Hypothalamus (tissue), 51 donors: Measurements from ENCODE around the gene MAT1A.

Experiments
- DNase-seq, 51 donors: peaks; one replicate each; lab custom pipeline; 2025; lab: John Stamatoyannopoulos, UW

The MAT1A gene

DNA sequence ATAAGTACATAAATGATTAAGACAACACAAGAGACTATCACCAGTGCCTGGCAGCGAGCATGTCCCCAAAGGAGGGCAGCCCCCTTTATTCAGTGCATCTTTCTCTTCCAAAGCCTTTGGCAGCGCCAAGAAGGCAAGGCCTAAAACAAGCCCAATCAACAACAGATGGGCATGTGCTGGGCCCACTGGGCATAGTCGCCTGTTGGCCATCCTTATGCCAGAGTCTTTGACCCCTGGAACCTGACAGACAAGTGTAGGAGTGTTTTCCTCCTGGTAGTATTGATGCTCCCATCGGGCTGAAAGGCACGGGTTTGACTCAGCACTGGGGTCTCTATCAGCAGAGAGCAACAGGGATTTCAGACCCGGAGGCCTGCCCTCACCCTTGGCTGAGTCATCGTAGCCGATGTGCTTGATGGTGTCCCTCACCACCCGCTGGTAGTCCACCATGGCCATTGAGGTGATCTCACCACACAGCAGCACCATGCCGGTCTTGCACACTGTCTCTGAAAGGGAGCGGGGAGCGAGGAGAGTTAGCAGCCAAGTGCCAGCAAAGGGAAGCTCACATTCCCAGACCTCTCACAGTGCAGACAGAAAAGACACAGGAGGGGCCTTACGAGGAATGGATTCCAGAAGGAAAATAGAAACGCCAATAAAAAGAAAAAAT, 5.8 kb downstream of the MAT1A start:
- no peak for DNase-seq

DNA sequence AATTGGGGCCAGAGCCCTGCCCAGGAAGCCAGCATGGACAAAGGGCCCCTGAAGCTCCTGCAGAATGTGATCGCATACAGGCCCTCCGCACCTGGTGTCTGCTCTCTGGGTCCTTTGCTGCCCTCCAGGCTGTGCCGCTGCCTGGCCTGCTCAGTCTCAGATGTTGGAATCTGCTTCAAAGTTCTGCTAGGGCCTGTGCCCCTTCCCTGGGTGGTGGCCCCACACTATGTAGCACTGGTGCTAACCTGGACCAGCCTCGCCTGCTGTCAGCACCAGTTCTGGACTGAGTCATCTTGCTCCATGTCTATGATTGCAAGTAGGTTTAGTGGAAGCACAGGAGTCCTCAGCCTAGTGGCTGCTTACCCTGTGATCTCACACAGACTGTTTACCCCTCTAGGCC, 6.3 kb downstream of the MAT1A start:
- no peak for DNase-seq

DNA sequence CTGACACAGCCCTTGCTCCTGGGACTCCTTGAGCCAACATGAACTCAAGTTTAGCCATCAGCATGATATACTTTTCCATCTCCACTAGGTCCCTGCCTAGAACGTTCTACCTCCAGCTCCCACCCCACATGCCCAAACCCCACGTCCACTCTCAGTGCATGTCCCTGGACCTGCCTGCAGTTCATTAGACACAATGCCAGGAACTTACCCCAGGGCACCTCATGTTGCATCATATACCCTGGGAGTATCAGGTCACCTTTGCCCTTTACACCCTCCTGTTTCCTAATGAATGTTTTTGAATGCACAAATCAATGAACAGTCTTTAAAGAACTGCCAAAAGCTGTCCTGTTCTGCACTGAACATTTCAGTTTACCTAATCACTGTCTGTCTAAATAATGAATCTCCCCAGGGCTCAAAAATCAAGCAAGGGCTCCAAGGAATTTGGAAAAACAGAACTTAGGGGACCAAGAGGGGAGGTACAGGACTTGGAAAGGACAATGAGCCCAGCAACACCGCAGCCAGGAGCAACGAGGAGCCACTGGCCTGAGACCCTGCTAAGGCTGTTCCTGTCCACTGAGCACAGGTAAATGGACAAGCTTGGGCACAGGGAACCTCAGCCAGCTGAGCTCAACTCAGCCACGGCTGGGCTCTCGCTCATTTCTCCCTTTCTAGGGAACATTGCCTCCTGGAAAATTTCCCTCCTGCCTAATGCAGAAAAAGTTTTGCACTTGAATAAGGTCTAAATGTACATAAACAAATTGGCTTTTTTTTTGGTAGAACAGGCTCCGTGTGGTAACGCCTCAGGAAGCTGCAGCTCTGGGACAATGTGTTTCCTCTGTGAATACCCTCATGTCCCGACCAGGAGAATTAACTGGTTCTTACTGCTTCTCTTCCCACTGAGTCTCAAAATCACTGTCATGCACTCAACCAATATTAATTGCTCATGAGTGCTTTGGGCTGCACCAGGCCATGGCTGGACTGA, 7.4 kb downstream of the MAT1A start:
- no peak for DNase-seq

- DNase-seq: no peak
These were observed 8.2 kb downstream of the MAT1A start for GRCh38 chr10:80281292-80281691.

DNA sequence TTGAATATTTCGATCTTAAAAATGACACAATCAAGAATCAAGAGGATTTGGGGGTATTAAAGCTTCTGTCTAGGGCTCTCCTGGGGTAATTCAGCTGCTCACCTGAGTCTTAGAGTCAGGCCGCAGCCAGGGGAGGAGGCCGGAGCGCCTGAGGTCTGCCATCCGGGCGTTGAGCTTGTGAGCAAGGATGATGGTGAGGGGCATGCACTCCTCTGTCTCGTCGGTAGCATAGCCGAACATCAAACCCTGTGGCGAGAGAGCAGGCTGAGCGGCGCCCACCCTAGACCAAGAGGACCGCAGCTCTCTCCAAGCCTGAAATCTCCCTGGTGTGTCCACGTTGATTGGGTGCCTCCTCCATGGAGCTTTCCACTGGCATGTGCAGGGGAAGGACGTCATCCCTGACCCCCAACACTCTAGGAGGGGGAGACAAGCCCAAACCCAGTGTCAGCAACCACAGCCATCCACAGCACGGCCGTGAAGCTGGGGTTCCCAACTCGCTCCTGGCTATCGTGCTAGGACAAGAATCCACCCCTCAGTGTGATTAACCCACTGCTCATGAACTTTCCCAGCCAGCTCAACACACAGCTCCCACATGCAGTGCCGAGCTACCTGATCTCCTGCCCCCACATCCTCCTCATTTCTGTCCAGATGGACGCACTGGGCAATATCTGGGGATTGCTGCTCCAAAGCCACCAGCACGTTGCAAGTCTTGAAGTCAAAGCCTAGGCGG, 9.2 kb downstream of the MAT1A start:
- DNase-seq: no peak

- DNase-seq: no peak
These were observed 10.3 kb downstream of the MAT1A start for GRCh38 chr10:80279146-80279545.

DNA sequence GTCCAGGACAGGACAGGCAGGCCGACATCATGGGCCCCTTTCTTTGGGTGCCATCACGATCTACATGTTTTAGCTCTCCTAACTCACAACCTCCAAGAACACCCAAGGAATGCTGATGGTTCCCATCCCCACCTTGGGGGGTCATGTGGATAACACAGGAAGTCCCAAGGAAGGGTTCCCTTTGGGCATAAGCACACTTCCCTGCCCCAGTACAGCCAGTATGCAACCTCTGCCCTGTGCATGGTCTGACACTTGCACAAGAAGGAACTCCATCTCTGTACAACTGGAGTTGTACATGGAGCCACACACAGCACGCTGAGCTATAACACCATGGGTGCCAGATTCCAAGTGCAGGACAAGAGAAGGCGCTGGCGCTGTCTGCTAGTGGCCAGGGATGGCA, 11.0 kb downstream of the MAT1A start:
- DNase-seq: no peak

GRCh38 chr10:80277567-80278250, 11.7 kb downstream of the MAT1A start:
- DNase-seq: no peak

DNA sequence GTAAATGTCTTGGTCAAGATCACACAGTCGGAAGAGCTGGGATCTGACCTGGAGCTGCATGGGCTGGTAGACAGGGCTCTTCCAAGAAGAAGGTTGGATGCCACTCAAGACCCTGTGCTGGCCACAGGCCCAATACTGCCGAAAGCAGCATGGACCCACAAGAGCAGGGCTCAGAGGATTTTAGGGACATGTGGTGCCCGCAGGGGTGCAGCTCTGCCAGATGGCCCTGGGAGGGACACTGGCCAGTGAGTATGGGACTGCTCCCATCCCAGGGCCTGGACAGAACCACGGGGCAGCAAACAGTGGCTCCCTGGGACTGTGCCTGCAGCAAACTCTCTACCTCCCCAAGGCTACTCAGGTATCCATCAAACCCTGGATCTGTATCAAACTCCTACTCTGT, 12.4 kb downstream of the MAT1A start:
- DNase-seq: no peak

DNA sequence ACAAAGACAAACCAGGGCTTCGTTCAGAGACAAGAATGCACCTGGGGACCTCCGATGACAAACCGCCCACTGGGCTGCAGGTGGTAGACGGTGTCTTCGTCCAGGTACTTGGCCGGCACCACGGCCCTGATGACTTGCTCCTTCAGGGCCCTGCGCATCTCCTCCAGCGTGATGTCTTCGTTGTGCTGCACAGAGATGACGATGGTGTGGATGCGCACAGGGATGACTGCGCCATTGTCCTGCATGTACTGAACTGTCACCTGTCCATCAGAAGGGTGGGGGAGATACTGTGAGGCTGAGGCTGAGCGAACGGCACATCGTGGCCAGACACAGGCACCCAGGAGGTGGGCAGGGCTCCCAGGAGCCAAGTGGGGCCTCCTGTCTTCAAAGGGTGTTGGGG, 13.1 kb downstream of the MAT1A start:
- no peak for DNase-seq

GRCh38 chr10:80275756-80276155, 13.7 kb downstream of the MAT1A start:
- no peak for DNase-seq

DNA sequence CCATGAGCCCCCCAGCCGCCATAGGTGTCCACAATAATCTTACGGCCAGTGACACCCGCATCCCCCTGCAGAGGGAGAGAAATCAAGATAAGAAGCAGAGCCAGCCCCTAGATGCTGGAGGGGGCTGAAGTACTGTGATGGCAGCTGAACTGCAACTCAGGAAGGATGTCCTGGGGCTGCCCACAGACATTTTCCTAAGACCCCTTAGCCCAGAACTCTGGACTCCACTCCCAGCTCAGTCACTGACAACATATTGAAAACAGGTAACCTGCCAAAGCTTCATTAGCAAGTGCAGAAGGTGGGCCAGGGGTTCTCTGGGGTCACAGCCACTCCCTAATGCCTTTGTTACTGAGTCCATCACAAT, 14.3 kb downstream of the MAT1A start:
- no peak for DNase-seq

DNA sequence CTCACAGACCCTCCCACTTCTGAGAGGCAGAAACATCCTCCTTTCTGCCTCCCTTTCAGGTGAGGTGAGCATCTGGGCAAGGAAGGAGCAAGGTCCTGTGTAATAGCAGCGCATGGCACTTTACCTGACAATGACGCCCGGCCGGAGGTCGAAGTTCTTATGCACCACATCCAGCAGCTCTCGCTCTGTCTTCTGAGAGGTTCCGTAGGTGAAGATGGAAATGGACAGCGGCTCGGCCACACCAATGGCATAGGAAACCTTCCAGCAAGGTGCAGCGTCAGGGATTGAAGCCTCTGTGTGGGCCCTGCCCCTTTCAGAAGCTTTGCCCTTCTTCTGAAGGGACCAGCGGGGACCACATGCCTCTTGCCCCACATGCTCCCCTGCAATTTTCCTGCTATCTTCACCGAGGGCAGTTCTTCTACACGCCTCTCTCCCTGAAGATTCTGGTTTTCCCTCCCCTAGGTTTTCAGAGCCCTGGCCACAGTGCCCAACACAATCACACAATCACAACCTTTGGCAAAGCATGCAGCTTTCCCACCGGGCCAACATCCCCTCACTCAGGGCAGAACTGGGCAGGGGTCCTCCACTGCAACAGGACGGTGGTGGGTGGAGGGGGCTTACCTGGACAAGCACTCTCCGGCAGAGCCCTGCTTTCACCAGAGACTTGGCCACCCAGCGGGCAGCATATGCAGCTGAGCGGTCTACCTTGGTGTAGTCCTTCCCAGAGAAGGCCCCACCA, 14.9 kb downstream of the MAT1A start:
- DNase-seq: no peak

- DNase-seq: no peak
These were observed 15.8 kb downstream of the MAT1A start for GRCh38 chr10:80273523-80274170.

- no peak for DNase-seq
These were observed 16.5 kb downstream of the MAT1A start for GRCh38 chr10:80272793-80273522.

DNA sequence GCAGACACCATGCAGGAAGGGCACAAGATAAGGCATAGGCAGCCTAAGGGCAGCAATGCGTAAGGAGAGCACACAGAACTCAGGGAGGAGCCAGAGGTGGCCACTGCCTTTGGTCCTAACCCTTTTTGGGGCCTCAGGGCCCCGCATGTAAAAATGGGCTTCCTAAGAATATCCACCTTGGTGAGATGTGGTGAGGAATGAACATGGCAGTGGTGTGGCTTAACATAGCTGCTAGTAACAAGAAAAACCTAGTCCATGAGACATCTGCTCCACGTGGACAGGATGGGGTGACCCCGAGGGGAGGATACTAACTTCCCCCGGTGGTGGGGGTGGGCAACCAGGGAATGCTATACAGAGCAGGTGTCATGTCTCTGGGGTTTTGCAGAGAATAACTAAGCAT, 18.0 kb downstream of the MAT1A start:
- DNase-seq: no peak

DNA sequence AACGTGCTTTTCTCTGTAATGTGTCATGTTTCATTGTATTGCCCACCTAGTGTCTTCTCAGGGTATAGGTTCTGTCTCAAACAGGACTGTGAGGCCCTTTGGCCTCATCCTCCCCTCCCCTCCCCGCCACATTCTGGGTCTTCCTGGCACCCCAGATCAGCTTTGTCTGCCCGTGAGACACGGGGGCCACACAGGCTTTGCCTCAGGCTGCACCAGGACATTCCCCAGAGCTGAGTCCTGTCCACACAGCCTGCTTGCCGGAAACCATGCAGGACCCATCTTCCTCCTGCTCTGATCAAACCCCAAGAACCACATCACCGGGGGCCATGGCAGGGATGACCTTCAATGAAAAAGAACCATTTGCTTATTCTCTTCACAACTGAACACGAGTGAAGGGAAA, 18.6 kb downstream of the MAT1A start:
- DNase-seq: no peak

GRCh38 chr10:80268938-80269588, 20.4 kb downstream of the MAT1A start:
- no peak for DNase-seq
